Upper lobe of right lung (tissue), 1 donor: ENCODE data around the gene SGCE. TPM values are rescaled to one million over a fixed set of nuclear protein-coding genes. Genes with fewer than 3 reads are reported as not detected.

Experiments
- ATAC-seq: fragments of 200-7000 bp; cut with Tn5 transposase; one replicate; pipeline ENCODE4 v1.9.1; 2020; ENCODE audit warnings: mild to moderate bottlenecking, moderate library complexity
- DNase-seq: peaks from one replicate; pipeline ENCODE4 v3.0.0-alpha.2; 2020
- H3K27ac ChIP-seq: fragments of 200-600 bp; one replicate; pipeline ENCODE4 v1.8.0; 2022
- H3K27me3 ChIP-seq: fragments of 200-600 bp; one replicate; pipeline ENCODE4 v1.8.0; 2022; ENCODE audit warnings: mild to moderate bottlenecking
- H3K36me3 ChIP-seq: fragments of 200-600 bp; one replicate; pipeline ENCODE4 v1.8.0; 2022
- H3K4me1 ChIP-seq: fragments of 200-600 bp; one replicate; pipeline ENCODE4 v1.8.0; 2022
- H3K4me3 ChIP-seq: fragments of 200-600 bp; one replicate; pipeline ENCODE4 v1.8.0; 2022; ENCODE audit warnings: mild to moderate bottlenecking
- H3K9me3 ChIP-seq: fragments of 200-600 bp; one replicate; pipeline ENCODE4 v1.8.0; 2022
- intact Hi-C: fragments of 100-400 bp; cut with DNase I; formaldehyde crosslinking; loops from one replicate; pipeline ENCODE4 v1.11.0; 2022
- total RNA-seq: library from RNA; stranded (reverse); fragmentation: NEBNext Ultra II Directional; extraction: Animal tissue kit (Norgen Biotek cat#: 25700); gene quantifications from one replicate; pipeline ENCODE4 v1.2.1, GENCODE V29; 2021
- TF ChIP-seq, protein P1 (sequence below): fragments of 200-600 bp; IDR thresholded peaks from one replicate; pipeline ENCODE4 v1.8.0; 2022; ENCODE audit warnings: antibody characterized with exemption
- donor health status: DM: no; HTN: yes; CAD: no; lungs with severe emphysema.

SGCE gene
- total RNA-seq, 1 donor from 2014 or later: 74.1 TPM

GRCh38 chr7:94650147-94651051 lies 5.5 kb downstream of the SGCE start:
- ATAC-seq (no peak), DNase-seq (no peak)
- H3K27ac ChIP-seq: no peak overlapping the region
- H3K4me1 ChIP-seq: peaks cover 5% of the 10 kb centered on the region
- intact Hi-C loops: no loop called here
- no peaks in the 10 kb centered on the region for H3K9me3 ChIP-seq
- TF ChIP-seq, protein P1, sequence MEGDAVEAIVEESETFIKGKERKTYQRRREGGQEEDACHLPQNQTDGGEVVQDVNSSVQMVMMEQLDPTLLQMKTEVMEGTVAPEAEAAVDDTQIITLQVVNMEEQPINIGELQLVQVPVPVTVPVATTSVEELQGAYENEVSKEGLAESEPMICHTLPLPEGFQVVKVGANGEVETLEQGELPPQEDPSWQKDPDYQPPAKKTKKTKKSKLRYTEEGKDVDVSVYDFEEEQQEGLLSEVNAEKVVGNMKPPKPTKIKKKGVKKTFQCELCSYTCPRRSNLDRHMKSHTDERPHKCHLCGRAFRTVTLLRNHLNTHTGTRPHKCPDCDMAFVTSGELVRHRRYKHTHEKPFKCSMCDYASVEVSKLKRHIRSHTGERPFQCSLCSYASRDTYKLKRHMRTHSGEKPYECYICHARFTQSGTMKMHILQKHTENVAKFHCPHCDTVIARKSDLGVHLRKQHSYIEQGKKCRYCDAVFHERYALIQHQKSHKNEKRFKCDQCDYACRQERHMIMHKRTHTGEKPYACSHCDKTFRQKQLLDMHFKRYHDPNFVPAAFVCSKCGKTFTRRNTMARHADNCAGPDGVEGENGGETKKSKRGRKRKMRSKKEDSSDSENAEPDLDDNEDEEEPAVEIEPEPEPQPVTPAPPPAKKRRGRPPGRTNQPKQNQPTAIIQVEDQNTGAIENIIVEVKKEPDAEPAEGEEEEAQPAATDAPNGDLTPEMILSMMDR: no peak
- H3K27me3 ChIP-seq: peaks cover 39% of the 10 kb centered on the region
- H3K36me3 ChIP-seq: no peaks in the 10 kb centered on the region
- no peak overlapping the region for H3K4me3 ChIP-seq

GRCh38 chr7:94649450-94649849 lies 6.5 kb downstream of the SGCE start:
- H3K27ac ChIP-seq: no peak overlapping the region
- DNase-seq (no peak), ATAC-seq (no peak)
- H3K4me1 ChIP-seq: no peaks in the 10 kb centered on the region
- H3K36me3 ChIP-seq: no peaks in the 10 kb centered on the region
- peaks cover 32% of the 10 kb centered on the region for H3K27me3 ChIP-seq
- H3K9me3 ChIP-seq: no peaks in the 10 kb centered on the region
- no peak overlapping the region for H3K4me3 ChIP-seq
- intact Hi-C loops: no loop called here
- TF ChIP-seq, protein P1: no peak

DNA sequence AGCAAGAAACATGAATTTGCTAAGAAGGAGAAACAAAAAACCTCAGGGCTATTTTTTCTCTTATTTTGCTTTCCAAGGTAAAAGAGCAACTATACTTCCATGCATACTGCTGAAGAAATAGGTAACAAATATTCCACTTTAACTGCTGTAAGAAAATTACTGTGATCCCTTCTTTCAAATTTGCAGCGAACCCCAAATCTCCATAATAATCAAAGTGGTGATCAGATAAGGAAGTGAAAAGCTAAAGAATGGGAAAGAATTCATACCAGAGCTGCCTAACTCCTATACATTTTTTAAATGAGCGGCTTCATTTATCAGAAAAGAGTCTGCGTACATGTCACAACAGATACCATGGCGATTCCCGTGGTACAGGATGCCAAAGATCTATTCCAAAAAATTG lies 7.2 kb downstream of the SGCE start:
- no peak overlapping the region for H3K27ac ChIP-seq
- DNase-seq (no peak), ATAC-seq (no peak)
- no peaks in the 10 kb centered on the region for H3K4me1 ChIP-seq
- TF ChIP-seq, protein P1: no peak
- H3K27me3 ChIP-seq: peaks cover 25% of the 10 kb centered on the region
- no peak overlapping the region for H3K4me3 ChIP-seq
- intact Hi-C loops: no loop called here
- H3K9me3 ChIP-seq: no peaks in the 10 kb centered on the region
- H3K36me3 ChIP-seq: no peaks in the 10 kb centered on the region

- no peak overlapping the region for H3K27ac ChIP-seq
- DNase-seq (no peak), ATAC-seq (no peak)
- H3K27me3 ChIP-seq: peaks cover 11% of the 10 kb centered on the region
- no peaks in the 10 kb centered on the region for H3K36me3 ChIP-seq
- no peaks in the 10 kb centered on the region for H3K4me1 ChIP-seq
- TF ChIP-seq, protein P1: no peak
- no peaks in the 10 kb centered on the region for H3K9me3 ChIP-seq
- no peak overlapping the region for H3K4me3 ChIP-seq
- intact Hi-C loops: no loop called here
Observed at GRCh38 chr7:94647295-94647694, 8.6 kb downstream of the SGCE start.

- Histone ChIP-seq H3K4me1 (no peaks in the 10 kb centered on the region), H3K4me3 (no peak overlapping the region), H3K27me3 (no peaks in the 10 kb centered on the region), H3K36me3 (no peaks in the 10 kb centered on the region), H3K9me3 (no peaks in the 10 kb centered on the region), H3K27ac (no peak overlapping the region)
- TF ChIP-seq, protein P1: no peak
- intact Hi-C loops: no loop called here
- no peak for DNase-seq
- no peak for ATAC-seq
Observed at GRCh38 chr7:94643771-94644545, 12.0 kb downstream of the SGCE start.
